ENCODE measurements around the gene ZDHHC11B. TPM values are rescaled to one million over a fixed set of nuclear protein-coding genes. Genes with fewer than 3 reads are reported as not detected.
A peak's percentile ranks its signal among the peaks of the same experiment; 100 is the strongest.

The ZDHHC11B gene
- total and polyA plus RNA-seq, 9 donors = 1.7 to 8.0 (median 2.4) TPM

GRCh38 chr5:759781-760362, 24.7 kb downstream of the ZDHHC11B start:
- Histone ChIP-seq H3K27me3 (no peaks in the 10 kb centered on the region), H3K36me3 (no peaks in the 10 kb centered on the region), H3K4me1 (ENCODE audit: insufficient read depth) (peaks cover 5% of the 10 kb centered on the region), H3K27ac (no peak overlapping the region), H3K4me3 (no peak overlapping the region), H3K9me3 (no peaks in the 10 kb centered on the region)
- intact Hi-C loops (cut with DNase I) = loop anchor here in 3 of 4 donors (2.0 to 5.0 kb wide), 3 partner anchors 27 to 87 kb away; no protein-coding TSS in a partner anchor
- 92 to 94% (median 93%) methylated on average over 22 of the region's 22 CpGs for WGBS, 3 donors
- TF ChIP-seq POLR2A (IDR thresholded peaks at IDR 0.05) (no peak), EP300 (IDR thresholded peaks at IDR 0.05) (no peak)
- TF ChIP-seq, protein P1, sequence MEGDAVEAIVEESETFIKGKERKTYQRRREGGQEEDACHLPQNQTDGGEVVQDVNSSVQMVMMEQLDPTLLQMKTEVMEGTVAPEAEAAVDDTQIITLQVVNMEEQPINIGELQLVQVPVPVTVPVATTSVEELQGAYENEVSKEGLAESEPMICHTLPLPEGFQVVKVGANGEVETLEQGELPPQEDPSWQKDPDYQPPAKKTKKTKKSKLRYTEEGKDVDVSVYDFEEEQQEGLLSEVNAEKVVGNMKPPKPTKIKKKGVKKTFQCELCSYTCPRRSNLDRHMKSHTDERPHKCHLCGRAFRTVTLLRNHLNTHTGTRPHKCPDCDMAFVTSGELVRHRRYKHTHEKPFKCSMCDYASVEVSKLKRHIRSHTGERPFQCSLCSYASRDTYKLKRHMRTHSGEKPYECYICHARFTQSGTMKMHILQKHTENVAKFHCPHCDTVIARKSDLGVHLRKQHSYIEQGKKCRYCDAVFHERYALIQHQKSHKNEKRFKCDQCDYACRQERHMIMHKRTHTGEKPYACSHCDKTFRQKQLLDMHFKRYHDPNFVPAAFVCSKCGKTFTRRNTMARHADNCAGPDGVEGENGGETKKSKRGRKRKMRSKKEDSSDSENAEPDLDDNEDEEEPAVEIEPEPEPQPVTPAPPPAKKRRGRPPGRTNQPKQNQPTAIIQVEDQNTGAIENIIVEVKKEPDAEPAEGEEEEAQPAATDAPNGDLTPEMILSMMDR (IDR thresholded peaks at IDR 0.05) = no peak
- peak in 3 of 5 donors; percentile 13 to 19 (median 16) for DNase-seq

DNA sequence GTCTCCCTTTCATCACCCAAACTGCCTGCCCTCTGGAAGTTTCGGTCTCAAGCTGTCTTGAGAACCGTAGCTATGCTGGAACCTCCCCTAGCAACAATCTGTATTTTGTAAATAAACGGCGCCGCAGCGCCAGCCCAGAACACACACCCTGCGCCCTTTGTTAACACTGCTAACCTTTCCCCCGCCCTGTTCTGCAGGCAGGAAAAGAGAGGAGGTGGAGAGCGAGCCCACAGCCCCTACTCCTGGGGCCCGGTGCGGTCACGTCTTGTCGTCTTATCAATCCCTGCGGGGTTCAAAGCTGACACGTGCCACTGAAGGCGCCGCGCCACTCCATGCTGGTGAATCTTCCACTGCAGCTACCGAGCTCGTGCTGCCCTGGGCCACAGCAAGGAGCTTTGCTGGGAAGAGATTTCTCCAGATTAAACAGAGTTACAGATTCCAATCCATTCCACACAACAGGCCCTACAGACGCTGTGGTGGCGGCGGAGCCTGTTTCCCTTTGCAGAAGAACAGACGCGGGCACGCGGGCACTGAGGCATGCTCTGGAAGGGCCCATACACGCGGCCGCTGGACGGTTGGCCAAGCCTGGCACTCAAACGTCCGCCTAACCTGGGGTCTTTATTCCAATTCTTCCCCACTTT, 25.3 kb downstream of the ZDHHC11B start:
- Histone ChIP-seq H3K27ac (no peak overlapping the region), H3K4me1 (ENCODE audit: insufficient read depth) (peaks cover 5% of the 10 kb centered on the region), H3K36me3 (no peaks in the 10 kb centered on the region), H3K27me3 (no peaks in the 10 kb centered on the region), H3K4me3 (no peak overlapping the region), H3K9me3 (no peaks in the 10 kb centered on the region)
- intact Hi-C loops (cut with DNase I) = loop anchor here in 2 of 4 donors (2.0 to 5.0 kb wide), 2 partner anchors 83 to 88 kb away; no protein-coding TSS in a partner anchor
- DNase-seq = peak; percentile 9 to 68 (median 35)
- 32 to 48% (median 38%) methylated on average over 33 of the region's 33 CpGs for WGBS, 3 donors
- TF ChIP-seq EP300 (IDR thresholded peaks at IDR 0.05) (no peak), POLR2A (IDR thresholded peaks at IDR 0.05) (no peak)
- TF ChIP-seq, protein P1 (IDR thresholded peaks at IDR 0.05) = no peak

GRCh38 chr5:758698-759053, 25.9 kb downstream of the ZDHHC11B start:
- intact Hi-C loops (cut with DNase I) = loop anchor here in 2 of 4 donors (2.0 to 5.0 kb wide), 2 partner anchors 84 to 88 kb away; no protein-coding TSS in a partner anchor
- no peak overlapping the region for H3K4me3 ChIP-seq
- peaks cover 5% of the 10 kb centered on the region for H3K4me1 ChIP-seq (ENCODE audit: insufficient read depth)

GRCh38 chr5:757931-758697, 26.4 kb downstream of the ZDHHC11B start:
- peak in 3 of 5 donors; percentile 20 to 24 (median 20) for DNase-seq
- Histone ChIP-seq H3K9me3 (no peaks in the 10 kb centered on the region), H3K27ac (no peak overlapping the region), H3K4me1 (ENCODE audit: insufficient read depth) (peaks cover 5% of the 10 kb centered on the region), H3K36me3 (no peaks in the 10 kb centered on the region), H3K4me3 (no peak overlapping the region), H3K27me3 (no peaks in the 10 kb centered on the region)
- 84 to 86% (median 86%) methylated on average over 21 of the region's 21 CpGs for WGBS, 3 donors
- intact Hi-C loops (cut with DNase I) = loop anchor here in 3 of 4 donors (2.0 to 5.0 kb wide), 2 partner anchors 84 to 89 kb away; no protein-coding TSS in a partner anchor
- TF ChIP-seq, protein P1 (IDR thresholded peaks at IDR 0.05) = no peak
- TF ChIP-seq POLR2A (IDR thresholded peaks at IDR 0.05) (no peak), EP300 (IDR thresholded peaks at IDR 0.05) (no peak)

More at GRCh38 chr5:758698-759053, 25.9 kb downstream of the ZDHHC11B start:
- peak in 3 of 5 donors; percentile 9 to 38 (median 25) for DNase-seq
- 56 to 66% (median 61%) methylated on average over 15 of the region's 15 CpGs for WGBS, 3 donors
- Histone ChIP-seq H3K36me3 (no peaks in the 10 kb centered on the region), H3K27me3 (no peaks in the 10 kb centered on the region), H3K27ac (no peak overlapping the region), H3K9me3 (no peaks in the 10 kb centered on the region)
- TF ChIP-seq EP300 (IDR thresholded peaks at IDR 0.05) = no peak
- TF ChIP-seq, protein P1 (IDR thresholded peaks at IDR 0.05) = no peak
- no peak for TF ChIP-seq POLR2A (IDR thresholded peaks at IDR 0.05)

Data from ovary (tissue), 9 donors.